OCI-LY3 (cell line): ENCODE measurements around the gene AUTS2.

Experiments used
- H2AFZ ChIP-seq: fragments of 200-600, 300-600 bp; shearing (Covaris generic); 2 replicates; pipeline ENCODE4 v1.6.0; 2014; ENCODE audit warnings: antibody characterized with exemption, low read depth, low read length
- H3K27ac ChIP-seq: fragments of 200-600, 300-600 bp; sonication (generic); 2 replicates; pipeline ENCODE4 v1.5.1; 2014; ENCODE audit warnings: mild to moderate bottlenecking, low read length, moderate library complexity, mixed read lengths
- H3K27me3 ChIP-seq: fragments of 200-600, 300-600 bp; sonication (generic); 2 replicates; pipeline ENCODE4 v1.6.1; 2014; ENCODE audit warnings: low read depth, low read length, mixed read lengths
- H3K36me3 ChIP-seq: fragments of 200-600, 300-600 bp; sonication (generic); replicated peaks from 2 replicates; pipeline ENCODE3; 2014; ENCODE audit warnings: low read depth, low read length, mixed read lengths
- H3K4me1 ChIP-seq: fragments of 300-600, 200-600 bp; sonication (generic); 2 replicates; pipeline ENCODE4 v1.6.1; 2014; ENCODE audit warnings: low read length, mixed read lengths
- H3K4me2 ChIP-seq: fragments of 200-600, 300-600 bp; sonication (generic); 2 replicates; pipeline ENCODE4 v1.6.1; 2014; ENCODE audit warnings: low read length, mixed read lengths
- H3K4me3 ChIP-seq: fragments of 300-600, 200-600 bp; sonication (generic); 2 replicates; pipeline ENCODE4 v1.5.1; 2014; ENCODE audit warnings: antibody characterized with exemption, mild to moderate bottlenecking, low read length, moderate library complexity
- H3K79me2 ChIP-seq: fragments of 300-600, 200-600 bp; shearing (Covaris generic); 2 replicates; pipeline ENCODE4 v1.6.1; 2014; ENCODE audit warnings: mild to moderate bottlenecking, low read length, mixed read lengths
- H3K9ac ChIP-seq: fragments of 300-600, 200-600 bp; shearing (Covaris generic); 2 replicates; pipeline ENCODE4 v1.6.0; 2014; ENCODE audit warnings: mild to moderate bottlenecking, low read length, moderate library complexity
- H3K9me3 ChIP-seq: fragments of 200-600, 300-600 bp; shearing (Covaris generic); 2 replicates; pipeline ENCODE4 v1.6.1; 2014; ENCODE audit warnings: low read length, mixed read lengths; ENCODE audit not compliant: insufficient read depth
- H4K20me1 ChIP-seq: fragments of 200-600, 300-600 bp; sonication (generic); 2 replicates; pipeline ENCODE4 v1.6.1; 2016; ENCODE audit warnings: low read length, mixed read lengths; ENCODE audit not compliant: insufficient read depth
- EZH2phosphoT487 ChIP-seq: fragments of 200-600 bp; shearing (Covaris generic); IDR thresholded peaks from 2 replicates; pipeline ENCODE4 v1.6.1; 2018; ENCODE audit warnings: antibody characterized with exemption, mixed run types, low read depth
- TF ChIP-seq, protein P1 (sequence below): fragments of 200-600, 300-600 bp; sonication (generic); IDR thresholded peaks from 2 replicates; pipeline ENCODE4 v1.5.1; 2014; ENCODE audit warnings: antibody characterized with exemption, low read length, low read depth

AUTS2 gene

DNA sequence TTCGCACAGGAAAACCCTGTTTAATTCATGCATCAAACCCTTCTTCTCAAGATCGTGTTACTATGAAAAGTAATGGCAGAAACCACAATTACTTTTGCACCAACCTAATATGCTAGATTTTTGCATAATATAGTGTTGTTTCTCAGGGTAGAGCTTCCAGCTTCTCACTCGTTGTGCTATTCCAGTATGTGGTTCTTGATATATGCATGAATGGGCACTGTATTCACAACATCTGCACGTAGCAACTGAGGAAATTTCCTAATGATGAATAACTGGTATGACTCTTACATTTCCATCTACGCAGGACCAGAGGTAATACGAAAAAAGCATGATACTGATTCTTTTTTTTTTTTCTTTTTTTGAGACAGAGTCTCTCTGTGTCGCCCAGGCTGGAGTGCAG, 1207.1 kb downstream of the AUTS2 start:
- Histone ChIP-seq H3K4me1 (no peaks in the 10 kb centered on the region), H3K4me2 (no peak overlapping the region), H3K4me3 (no peak overlapping the region)

GRCh38 chr7:70807650-70808049, 1209.4 kb downstream of the AUTS2 start:
- H2AFZ ChIP-seq, result no peak overlapping the region
- H3K79me2 ChIP-seq, result no peaks in the 10 kb centered on the region
- TF ChIP-seq, protein P1, sequence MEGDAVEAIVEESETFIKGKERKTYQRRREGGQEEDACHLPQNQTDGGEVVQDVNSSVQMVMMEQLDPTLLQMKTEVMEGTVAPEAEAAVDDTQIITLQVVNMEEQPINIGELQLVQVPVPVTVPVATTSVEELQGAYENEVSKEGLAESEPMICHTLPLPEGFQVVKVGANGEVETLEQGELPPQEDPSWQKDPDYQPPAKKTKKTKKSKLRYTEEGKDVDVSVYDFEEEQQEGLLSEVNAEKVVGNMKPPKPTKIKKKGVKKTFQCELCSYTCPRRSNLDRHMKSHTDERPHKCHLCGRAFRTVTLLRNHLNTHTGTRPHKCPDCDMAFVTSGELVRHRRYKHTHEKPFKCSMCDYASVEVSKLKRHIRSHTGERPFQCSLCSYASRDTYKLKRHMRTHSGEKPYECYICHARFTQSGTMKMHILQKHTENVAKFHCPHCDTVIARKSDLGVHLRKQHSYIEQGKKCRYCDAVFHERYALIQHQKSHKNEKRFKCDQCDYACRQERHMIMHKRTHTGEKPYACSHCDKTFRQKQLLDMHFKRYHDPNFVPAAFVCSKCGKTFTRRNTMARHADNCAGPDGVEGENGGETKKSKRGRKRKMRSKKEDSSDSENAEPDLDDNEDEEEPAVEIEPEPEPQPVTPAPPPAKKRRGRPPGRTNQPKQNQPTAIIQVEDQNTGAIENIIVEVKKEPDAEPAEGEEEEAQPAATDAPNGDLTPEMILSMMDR, result no peak
- TF ChIP-seq EZH2phosphoT487, result no peak
- no peaks in the 10 kb centered on the region for H3K36me3 ChIP-seq
- H3K9me3 ChIP-seq, result no peaks in the 10 kb centered on the region
- no peaks in the 10 kb centered on the region for H3K4me1 ChIP-seq
- H3K9ac ChIP-seq, result no peak overlapping the region
- no peak overlapping the region for H3K27ac ChIP-seq
- H4K20me1 ChIP-seq, result no peaks in the 10 kb centered on the region
- no peak overlapping the region for H3K4me3 ChIP-seq
- no peaks in the 10 kb centered on the region for H3K27me3 ChIP-seq
- no peak overlapping the region for H3K4me2 ChIP-seq

More for the DNA sequence above, 1207.1 kb downstream of the AUTS2 start:
- H3K9ac ChIP-seq, result no peak overlapping the region
- no peak overlapping the region for H3K27ac ChIP-seq
- no peaks in the 10 kb centered on the region for H3K36me3 ChIP-seq
- H2AFZ ChIP-seq, result no peak overlapping the region
- no peaks in the 10 kb centered on the region for H3K9me3 ChIP-seq
- no peaks in the 10 kb centered on the region for H3K79me2 ChIP-seq
- H4K20me1 ChIP-seq, result no peaks in the 10 kb centered on the region
- no peaks in the 10 kb centered on the region for H3K27me3 ChIP-seq
- TF ChIP-seq, protein P1, result no peak

- H2AFZ ChIP-seq, result no peak overlapping the region
- H4K20me1 ChIP-seq, result no peaks in the 10 kb centered on the region
- H3K36me3 ChIP-seq, result no peaks in the 10 kb centered on the region
- H3K4me2 ChIP-seq, result no peak overlapping the region
- no peaks in the 10 kb centered on the region for H3K9me3 ChIP-seq
- TF ChIP-seq, protein P1, result no peak
- no peak for TF ChIP-seq EZH2phosphoT487
- H3K27me3 ChIP-seq, result no peaks in the 10 kb centered on the region
- H3K4me3 ChIP-seq, result no peak overlapping the region
- no peak overlapping the region for H3K27ac ChIP-seq
- no peak overlapping the region for H3K9ac ChIP-seq
- no peaks in the 10 kb centered on the region for H3K79me2 ChIP-seq
- H3K4me1 ChIP-seq, result no peaks in the 10 kb centered on the region
Measured at GRCh38 chr7:70808876-70809275, 1210.6 kb downstream of the AUTS2 start.

DNA sequence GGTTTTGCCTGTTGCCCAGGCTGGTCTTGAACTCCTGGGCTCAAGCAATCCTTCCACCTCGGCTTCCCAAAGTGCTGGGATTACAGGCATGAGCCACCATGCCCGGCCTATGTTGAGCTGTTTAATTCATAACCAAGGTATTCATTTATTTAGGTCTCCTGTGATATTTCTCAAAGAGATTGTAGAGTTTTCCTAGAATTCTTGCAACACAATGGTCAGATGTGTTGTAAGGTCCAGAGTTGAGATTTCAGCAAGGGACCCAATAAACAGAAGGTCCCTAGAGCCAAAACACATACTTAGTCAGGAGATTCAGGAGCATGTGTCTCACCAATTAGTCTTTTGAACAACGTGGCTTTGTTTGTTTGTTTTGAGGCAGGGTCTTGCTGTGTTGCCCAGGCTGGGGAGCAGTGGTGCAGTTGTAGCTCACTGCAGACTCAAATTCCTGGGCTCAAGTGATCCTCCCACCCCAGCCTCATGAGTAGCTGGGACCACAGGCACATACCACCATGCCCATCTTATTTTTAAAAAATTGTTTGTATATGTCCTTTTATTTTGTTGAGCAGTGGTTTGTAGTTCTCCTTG, 1212.4 kb downstream of the AUTS2 start:
- Histone ChIP-seq H3K27ac (no peak overlapping the region), H3K4me3 (no peak overlapping the region), H4K20me1 (no peaks in the 10 kb centered on the region), H3K36me3 (no peaks in the 10 kb centered on the region), H3K79me2 (no peaks in the 10 kb centered on the region), H3K4me1 (no peaks in the 10 kb centered on the region), H3K27me3 (no peaks in the 10 kb centered on the region), H3K9ac (no peak overlapping the region), H2AFZ (no peak overlapping the region), H3K4me2 (no peak overlapping the region), H3K9me3 (no peaks in the 10 kb centered on the region)
- TF ChIP-seq EZH2phosphoT487, result no peak
- TF ChIP-seq, protein P1, result no peak
